Body of pancreas (tissue), 4 donors: Measurements from ENCODE around the gene CLDN11. TPM values are rescaled to one million over a fixed set of nuclear protein-coding genes. Genes with fewer than 3 reads are reported as not detected.

Source experiments
- ATAC-seq: fragments of 150-250 bp; one replicate; pipeline ENCODE4 v1.9.1; 2016
- DNase-seq, 4 donors: peaks; one replicate each; pipeline ENCODE4 v3.0.0-alpha.2; 2019
- H3K27ac ChIP-seq, 4 donors: fragments of 200-600 bp; sonication (generic); 1 replicate in 3 of 4; 2 replicates in 1 of 4; pipeline versions ENCODE4 v1.5.1 to v1.6.1; 2016 to 2019; ENCODE audit warnings: mild to moderate bottlenecking in 1 of 4, mixed read lengths in 1 of 4, moderate library complexity in 1 of 4
- H3K27me3 ChIP-seq, 2 donors: fragments of 200-600 bp; sonication (generic); one replicate each; pipeline ENCODE4 v1.6.0; 2016; ENCODE audit warnings: mild to moderate bottlenecking in 1 of 2
- H3K36me3 ChIP-seq, 2 donors: fragments of 200-600 bp; sonication (generic); replicated peaks in 1 of 2; 2 replicates each; pipeline ENCODE4 v1.5.1; 2016; ENCODE audit warnings: low read depth in 2 of 2; ENCODE audit not compliant: insufficient read depth in 1 of 2
- H3K4me1 ChIP-seq: fragments of 200-600 bp; sonication (generic); one replicate; pipeline ENCODE4 v1.6.0; 2016
- H3K4me3 ChIP-seq, 2 donors: fragments of 200-600 bp; sonication (generic); 1 replicate in 1 of 2; 2 replicates in 1 of 2; pipeline ENCODE4 v1.5.1; 2016 to 2019
- H3K9me3 ChIP-seq, 3 donors: fragments of 200-600 bp; sonication (generic); 1 replicate in 2 of 3; 2 replicates in 1 of 3; pipeline ENCODE4 v1.5.1; 2016
- CTCF ChIP-seq, 7 experiments: fragments of 450-650 bp in 4 of 7; fragments of 200-600 bp in 3 of 7; sonication (generic) in 3 of 7; IDR thresholded peaks; one replicate each; pipeline ENCODE4 v1.5.1; 2016 to 2019; ENCODE audit warnings: antibody characterized with exemption in 7 of 7
- POLR2A ChIP-seq, 3 donors: fragments of 450-650 bp; IDR thresholded peaks; one replicate each; pipeline ENCODE4 v1.6.1; 2016; ENCODE audit warnings: antibody characterized with exemption in 3 of 3, mild to moderate bottlenecking in 2 of 3
- WGBS, 2 donors: methylation state at CpG; one replicate each; pipeline ENCODE4 v1.1.5; 2017; 5-methylcytosine and 5-hydroxymethylcytosine counted together
- intact Hi-C: fragments of 100-400 bp; cut with DNase I; formaldehyde crosslinking; loops from one replicate; pipeline ENCODE4 v1.15.1; 2023
- total RNA-seq, 2 donors: library from RNA; depleted of rRNA; stranded (reverse); fragments of >200 nt; gene quantifications; one replicate each; pipeline ENCODE4 v1.1.0, GENCODE V29; 2016

Gene CLDN11
- total RNA-seq, 2 donors from 2014 or later, result 3.9 to 5.6 TPM

DNA sequence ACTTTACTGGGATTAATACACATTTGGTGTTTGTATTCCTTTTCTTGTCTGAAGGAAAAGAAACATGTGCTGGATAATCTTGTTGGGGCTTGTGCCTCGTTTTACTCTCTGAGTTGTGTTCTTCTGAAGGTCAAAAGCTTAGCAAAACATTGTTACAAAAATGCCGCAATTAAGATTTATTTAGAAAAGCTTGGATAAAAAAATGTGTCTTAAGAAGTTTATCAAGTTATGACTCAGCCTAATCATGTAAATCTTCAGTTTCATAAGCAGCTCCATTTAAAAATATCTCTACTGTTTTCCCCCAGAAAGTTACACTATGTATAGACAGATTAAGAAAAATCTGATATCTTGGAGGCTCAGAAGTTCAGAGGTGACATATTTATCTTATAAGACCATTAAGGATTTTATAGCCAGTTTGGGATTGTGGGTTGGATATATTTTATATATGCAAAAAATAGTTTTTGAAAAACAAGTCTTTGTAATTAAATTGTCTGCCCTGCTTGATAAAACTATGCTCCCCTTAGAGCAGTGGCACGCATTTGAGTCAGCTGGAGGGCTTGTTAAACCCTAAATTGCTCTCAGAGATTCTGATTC, 56.5 kb downstream of the CLDN11 start:
- ATAC-seq (no peak), DNase-seq (no peak)
- TF ChIP-seq POLR2A (IDR thresholded peaks at IDR 0.05), result no peak
- TF ChIP-seq CTCF (IDR thresholded peaks at IDR 0.05), result no peak
- Histone ChIP-seq H3K4me1 (no peaks in the 10 kb centered on the region), H3K36me3 (no peaks in the 10 kb centered on the region), H3K4me3 (no peak overlapping the region), H3K9me3 (no peaks in the 10 kb centered on the region), H3K27ac (no peak overlapping the region), H3K27me3 (no peaks in the 10 kb centered on the region)
- WGBS, 2 donors, result 61 to 66% methylated on average over 3 of the region's 3 CpGs
- intact Hi-C loops, result no loop called here

GRCh38 chr3:170476291-170476690, 57.6 kb downstream of the CLDN11 start:
- no peak for DNase-seq
- Histone ChIP-seq H3K27me3 (no peaks in the 10 kb centered on the region), H3K4me3 (no peak overlapping the region), H3K27ac (no peak overlapping the region), H3K9me3 (no peaks in the 10 kb centered on the region), H3K36me3 (no peaks in the 10 kb centered on the region), H3K4me1 (no peaks in the 10 kb centered on the region)
- TF ChIP-seq POLR2A (IDR thresholded peaks at IDR 0.05) (no peak), CTCF (IDR thresholded peaks at IDR 0.05) (no peak)
- no peak for ATAC-seq
- WGBS, 2 donors, result 24 to 56% methylated on average over 6 of the region's 6 CpGs
- intact Hi-C loops, result no loop called here

DNA sequence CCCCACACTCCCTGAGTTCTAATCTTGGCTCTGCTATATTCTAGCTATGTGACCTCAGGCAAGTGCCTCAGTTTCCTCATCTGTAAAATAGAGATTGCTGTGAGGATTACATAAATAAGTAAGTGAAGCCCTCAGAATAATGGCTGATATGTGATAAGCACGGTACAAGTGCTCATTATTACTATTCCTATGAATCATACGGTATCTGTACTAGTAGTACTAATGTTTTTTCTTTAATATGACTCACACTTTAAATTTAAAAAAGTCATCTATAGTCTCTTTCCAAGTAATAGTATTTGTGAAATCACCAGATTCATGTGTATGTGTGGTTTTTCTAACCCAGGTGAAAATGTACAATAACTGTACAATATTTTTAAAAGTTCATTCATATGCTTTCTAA, 58.7 kb downstream of the CLDN11 start:
- H3K36me3 ChIP-seq, result no peaks in the 10 kb centered on the region
- H3K4me3 ChIP-seq, result no peak overlapping the region
- H3K27ac ChIP-seq, result no peak overlapping the region
- TF ChIP-seq POLR2A (IDR thresholded peaks at IDR 0.05) (no peak), CTCF (IDR thresholded peaks at IDR 0.05) (no peak)
- no peaks in the 10 kb centered on the region for H3K27me3 ChIP-seq
- WGBS, 2 donors, result 56 to 90% methylated on average over 2 of the region's 2 CpGs
- H3K9me3 ChIP-seq, result no peaks in the 10 kb centered on the region
- intact Hi-C loops, result no loop called here
- no peaks in the 10 kb centered on the region for H3K4me1 ChIP-seq
- ATAC-seq, result no peak
- DNase-seq, result no peak

GRCh38 chr3:170480111-170480510, 61.4 kb downstream of the CLDN11 start:
- H3K27ac ChIP-seq, result no peak overlapping the region
- H3K9me3 ChIP-seq, result no peaks in the 10 kb centered on the region
- H3K36me3 ChIP-seq, result no peaks in the 10 kb centered on the region
- no peaks in the 10 kb centered on the region for H3K27me3 ChIP-seq
- TF ChIP-seq CTCF (IDR thresholded peaks at IDR 0.05) (no peak), POLR2A (IDR thresholded peaks at IDR 0.05) (no peak)
- no peak overlapping the region for H3K4me3 ChIP-seq
- H3K4me1 ChIP-seq, result no peaks in the 10 kb centered on the region
- WGBS, 2 donors, result 73 to 84% methylated on average over 4 of the region's 4 CpGs
- ATAC-seq (no peak), DNase-seq (no peak)
- intact Hi-C loops, result no loop called here

- intact Hi-C loops, result no loop called here
- Histone ChIP-seq H3K27ac (no peak overlapping the region), H3K27me3 (no peaks in the 10 kb centered on the region), H3K4me3 (no peak overlapping the region), H3K36me3 (no peaks in the 10 kb centered on the region), H3K4me1 (no peaks in the 10 kb centered on the region), H3K9me3 (no peaks in the 10 kb centered on the region)
- no peak for ATAC-seq
- no peak for TF ChIP-seq POLR2A (IDR thresholded peaks at IDR 0.05)
- TF ChIP-seq CTCF (IDR thresholded peaks at IDR 0.05), result no peak
- no peak for DNase-seq
- 72 to 76% methylated on average over 4 of the region's 4 CpGs for WGBS, 2 donors
These were observed 63.5 kb downstream of the CLDN11 start for GRCh38 chr3:170482199-170482598.
